CD4-positive, alpha-beta T cell treated with Interferon alpha-2 for 1 hour (primary cell): Measurements from ENCODE around the gene SNTB2.
A peak's percentile ranks its signal among the peaks of the same experiment; 100 is the strongest.

Experiments
- DNase-seq, 2 donors: peaks; one replicate each; pipeline ENCODE4 v3.0.0-alpha.2; 2020 to 2022

SNTB2 gene

DNA sequence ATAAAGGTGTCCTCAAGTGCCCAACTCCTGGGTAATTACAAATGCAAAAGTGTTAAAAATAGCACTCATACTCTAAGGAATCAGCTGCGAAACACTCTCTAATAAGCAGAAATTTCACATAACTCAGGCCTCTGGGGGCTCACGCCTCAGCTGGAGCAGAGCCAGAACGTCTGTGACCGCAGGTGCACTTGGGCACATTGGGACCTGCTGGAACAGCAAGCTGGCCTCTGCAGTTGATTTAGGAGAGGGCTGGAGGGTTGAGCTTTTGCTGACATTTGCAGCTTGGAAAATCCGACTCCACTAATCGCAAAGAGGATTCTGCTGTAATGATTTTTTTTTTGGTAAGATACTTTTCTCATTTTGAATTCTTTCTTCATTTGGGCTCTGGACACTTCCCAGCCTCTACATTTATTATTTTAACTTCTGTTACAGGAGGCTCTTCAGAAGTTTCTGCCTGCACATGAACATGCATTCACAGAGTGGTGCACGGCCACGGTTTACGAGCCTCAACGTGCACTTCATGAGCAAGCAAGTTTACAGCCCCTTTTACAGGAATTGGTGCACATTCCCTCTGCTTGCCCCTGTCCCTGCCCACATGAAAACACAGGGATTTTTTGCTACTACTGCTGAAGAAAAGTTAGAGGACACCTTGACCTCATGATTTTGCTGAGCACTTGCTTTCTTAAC is 4.1 kb upstream of the SNTB2 start:
- DNase-seq: no peak

GRCh38 chr16:69187446-69188235 is 677 bp downstream of the SNTB2 start:
- peak; percentile 8 to 51 for DNase-seq

DNA sequence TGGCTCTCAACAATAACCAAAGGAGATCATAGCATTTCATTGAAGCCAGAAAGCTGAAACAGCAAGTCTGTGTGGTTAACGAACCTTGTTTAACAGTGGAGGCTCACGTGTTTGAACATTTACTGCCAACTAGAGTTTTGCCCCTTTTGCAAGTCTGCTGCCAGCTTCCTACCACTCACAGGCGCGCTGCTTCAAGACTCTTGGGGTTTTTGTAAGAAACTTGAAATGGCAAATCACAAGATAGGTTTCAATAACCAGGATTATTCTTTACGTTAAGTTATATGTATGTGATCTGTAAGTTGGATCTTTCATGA is 1.2 kb downstream of the SNTB2 start:
- no peak for DNase-seq

DNA sequence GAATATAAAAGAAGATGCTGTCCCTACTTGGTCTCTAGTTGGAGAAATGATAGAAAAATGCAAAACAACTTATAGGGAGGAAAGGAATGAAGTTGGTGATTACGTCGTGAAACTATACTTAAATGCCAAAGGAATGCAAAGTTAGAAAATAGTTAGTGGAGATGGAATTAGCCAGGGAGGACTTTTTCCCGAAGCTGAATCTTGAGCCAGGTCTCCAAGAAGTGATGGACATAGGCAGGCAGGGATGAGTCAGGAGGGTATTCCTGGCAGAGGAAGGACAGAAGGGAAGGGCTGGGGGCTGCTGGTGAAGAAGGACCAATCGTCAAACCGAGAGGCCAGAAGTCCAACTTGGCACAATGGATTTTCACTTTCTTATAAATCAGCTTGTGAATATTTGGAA is 1.8 kb downstream of the SNTB2 start:
- DNase-seq: no peak

GRCh38 chr16:69190046-69190588 is 3.2 kb downstream of the SNTB2 start:
- no peak for DNase-seq

DNA sequence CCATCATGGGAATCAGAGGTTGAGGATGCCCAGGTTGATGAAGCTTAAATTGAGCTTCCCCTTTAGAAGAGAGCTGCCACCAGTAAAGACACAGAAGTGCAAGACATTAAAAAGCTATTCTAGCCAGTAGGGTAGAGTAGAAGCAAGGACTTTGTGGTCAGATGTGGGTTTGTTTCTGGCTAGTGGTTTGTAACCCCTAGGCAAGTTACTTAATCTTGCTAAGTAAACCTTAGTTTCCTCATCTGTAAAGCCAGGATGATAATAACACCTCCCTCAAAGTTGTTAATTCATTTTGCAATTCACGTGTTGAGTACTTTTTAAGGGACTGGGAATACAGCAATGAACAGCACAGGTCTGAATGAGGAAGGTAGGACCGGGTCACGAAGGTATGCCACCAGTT is 3.6 kb downstream of the SNTB2 start:
- DNase-seq: peak in 1 of 2 donors; percentile 17

- DNase-seq: no peak
These were observed 4.2 kb downstream of the SNTB2 start for GRCh38 chr16:69191136-69191535.

DNA sequence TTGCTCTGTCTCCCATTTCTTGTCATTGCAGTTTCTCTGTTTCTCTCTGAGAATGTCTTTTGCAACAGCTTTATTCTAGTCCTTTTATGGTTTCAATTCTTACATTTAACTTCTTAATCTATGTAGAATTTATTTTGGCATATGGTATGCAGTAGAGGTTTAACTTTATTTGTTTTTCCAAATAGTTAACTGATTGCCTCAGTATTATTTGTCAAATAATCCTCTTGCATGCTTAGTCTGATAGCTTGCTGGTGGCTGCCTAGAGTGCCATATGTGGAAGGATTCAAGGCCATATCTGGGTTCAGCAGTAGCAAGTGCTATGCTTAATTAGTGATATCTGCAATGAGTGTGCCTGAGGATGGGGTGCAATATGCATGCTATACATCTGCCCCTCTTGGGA is 6.9 kb downstream of the SNTB2 start:
- DNase-seq: no peak

- DNase-seq: no peak
These were observed 7.5 kb downstream of the SNTB2 start for GRCh38 chr16:69194488-69194887.

DNA sequence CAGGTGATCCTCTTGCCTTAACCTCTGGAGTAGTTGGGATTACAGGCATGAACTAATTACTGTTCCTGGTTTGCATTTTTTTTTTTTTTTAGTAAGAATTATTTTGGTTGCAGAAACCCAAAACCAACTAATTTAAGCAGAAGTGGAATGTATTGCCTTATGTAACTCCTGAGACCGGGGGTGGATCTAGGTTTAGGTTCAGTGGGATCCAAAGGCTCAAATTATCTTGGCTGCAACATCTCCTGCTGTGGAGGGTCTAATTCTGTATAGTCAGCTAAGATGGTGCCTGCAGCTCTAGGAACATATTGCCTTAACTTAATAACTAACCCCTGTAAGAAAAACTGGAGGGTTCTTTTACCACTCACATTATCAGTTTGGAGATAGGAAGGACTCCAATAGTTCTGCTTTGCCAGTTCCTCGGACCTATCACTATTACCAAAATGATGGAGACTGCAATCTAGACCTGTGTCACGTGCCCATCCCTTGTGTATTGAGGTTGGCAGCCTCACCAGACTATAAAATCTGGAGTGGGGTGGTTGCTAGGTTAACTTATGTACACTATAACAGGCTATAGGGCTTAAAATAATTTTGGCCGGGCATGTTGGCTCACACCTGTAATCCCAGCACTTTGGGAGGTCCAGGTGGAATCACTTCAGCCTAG is 8.5 kb downstream of the SNTB2 start:
- DNase-seq: no peak

GRCh38 chr16:69197573-69197972 is 10.6 kb downstream of the SNTB2 start:
- DNase-seq: no peak

DNA sequence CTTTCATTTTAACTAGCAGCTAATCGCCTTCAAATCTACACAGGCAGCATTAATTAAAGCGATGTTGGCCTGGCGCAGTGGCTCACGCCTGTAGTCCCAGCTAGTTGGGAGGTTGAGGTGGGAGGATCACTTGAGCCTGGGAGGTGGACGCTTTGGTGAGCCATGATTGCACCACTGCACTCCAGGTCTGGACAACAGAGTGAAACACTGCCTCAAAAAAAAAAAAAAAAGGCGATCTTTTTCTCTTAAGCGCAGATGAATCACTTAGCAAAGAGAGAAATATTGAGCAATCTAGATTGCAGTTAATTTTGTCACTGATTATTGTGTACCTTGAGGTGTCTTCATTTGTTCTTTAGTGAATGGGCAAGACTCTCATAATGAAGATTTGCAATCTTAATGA is 12.4 kb downstream of the SNTB2 start:
- no peak for DNase-seq

DNA sequence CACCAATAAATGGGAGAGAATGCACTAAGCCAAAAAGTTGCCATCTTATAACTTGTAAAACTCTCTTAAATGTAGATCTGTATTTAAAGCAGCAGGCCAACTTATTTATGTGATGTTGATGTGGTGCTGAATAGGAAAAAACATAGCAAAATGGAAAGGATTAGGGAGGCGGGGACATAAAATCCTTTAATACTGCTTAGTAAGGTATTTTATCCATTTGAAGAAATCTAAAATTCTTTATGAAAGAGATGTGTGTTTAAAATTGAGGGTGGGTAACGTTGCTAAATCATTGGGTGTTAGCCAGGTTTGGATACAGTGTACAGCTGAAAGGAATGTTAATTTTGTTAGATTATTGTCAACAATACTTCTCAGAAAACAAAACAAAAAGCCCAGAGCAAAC is 14.3 kb downstream of the SNTB2 start:
- no peak for DNase-seq

DNA sequence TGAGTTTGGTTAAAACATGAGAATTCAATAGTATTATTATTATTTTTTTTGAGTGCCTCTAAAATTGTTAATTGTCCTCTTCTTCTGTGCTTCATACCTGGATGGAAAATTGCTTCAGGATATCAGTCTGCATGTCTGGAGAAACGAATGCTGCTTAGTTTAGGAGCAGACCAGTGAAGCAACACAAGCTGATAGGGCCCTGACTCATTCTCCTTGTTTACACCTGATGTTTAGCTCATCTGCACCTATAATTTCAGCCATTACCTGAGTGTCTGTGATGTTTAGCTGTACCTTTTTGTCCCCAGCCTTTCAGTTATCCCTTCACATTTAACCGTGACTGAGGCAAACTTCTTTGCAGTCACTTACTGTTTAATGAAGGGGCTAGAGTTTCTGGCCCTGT is 14.8 kb downstream of the SNTB2 start:
- no peak for DNase-seq

- DNase-seq: no peak
These were observed 17.2 kb downstream of the SNTB2 start for GRCh38 chr16:69204172-69204571.

DNA sequence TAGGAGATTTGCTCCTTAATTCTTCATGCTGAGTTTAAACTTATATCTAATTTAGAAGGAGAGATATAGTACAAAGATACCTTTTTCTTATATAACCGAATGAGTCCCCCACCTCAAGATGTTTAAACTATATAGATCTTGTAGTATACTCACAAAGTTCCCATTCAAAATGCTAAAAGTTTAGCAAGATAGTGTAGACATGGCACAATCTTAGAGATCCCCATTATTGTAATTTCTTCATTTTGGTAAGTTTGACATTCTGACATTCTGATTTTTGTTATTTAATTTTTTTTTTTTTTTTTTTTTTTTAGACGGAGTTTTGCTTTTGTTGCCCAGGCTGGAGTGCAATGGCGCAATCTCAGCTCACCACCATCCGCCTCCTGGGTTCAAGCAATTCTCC is 22.8 kb downstream of the SNTB2 start:
- no peak for DNase-seq

GRCh38 chr16:69217433-69217832 is 30.5 kb downstream of the SNTB2 start:
- no peak for DNase-seq

DNA sequence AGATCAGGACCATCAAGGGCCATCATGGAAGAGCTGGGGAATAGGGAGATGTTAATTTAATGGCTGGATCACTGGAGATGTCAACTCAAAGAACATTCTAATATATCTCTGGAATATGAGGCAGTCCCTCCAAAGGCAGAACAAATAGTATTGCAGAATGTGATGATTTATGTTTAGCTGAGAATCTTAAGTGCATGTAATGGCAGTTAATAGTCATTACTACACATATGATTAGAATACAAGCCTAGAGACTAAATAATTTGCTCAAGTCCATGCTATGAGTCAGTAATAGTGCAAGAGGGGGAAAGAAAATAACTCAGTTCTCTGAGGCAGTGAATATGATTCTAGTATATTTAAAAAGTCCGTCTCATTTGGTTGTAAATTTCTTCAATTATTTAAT is 32.3 kb downstream of the SNTB2 start:
- DNase-seq: no peak

DNA sequence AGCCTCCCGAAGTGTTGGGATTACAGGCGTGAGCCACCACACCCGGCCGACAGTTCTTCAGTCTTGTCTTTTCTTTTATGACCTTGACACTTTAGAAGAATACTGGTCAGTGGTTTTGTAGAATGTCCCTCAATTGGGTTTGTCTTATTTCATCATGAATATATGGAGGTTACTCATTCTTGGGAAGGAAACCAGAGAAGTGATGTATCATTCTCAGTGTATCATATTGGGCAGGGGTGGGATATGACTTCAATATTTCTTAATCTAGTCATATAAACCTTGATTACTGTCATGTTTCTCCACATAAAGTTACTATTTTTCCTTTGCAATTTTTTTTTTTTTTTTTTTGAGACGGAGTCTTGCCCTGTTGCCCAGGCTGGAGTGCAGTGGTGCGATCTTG is 36.9 kb downstream of the SNTB2 start:
- DNase-seq: no peak

DNA sequence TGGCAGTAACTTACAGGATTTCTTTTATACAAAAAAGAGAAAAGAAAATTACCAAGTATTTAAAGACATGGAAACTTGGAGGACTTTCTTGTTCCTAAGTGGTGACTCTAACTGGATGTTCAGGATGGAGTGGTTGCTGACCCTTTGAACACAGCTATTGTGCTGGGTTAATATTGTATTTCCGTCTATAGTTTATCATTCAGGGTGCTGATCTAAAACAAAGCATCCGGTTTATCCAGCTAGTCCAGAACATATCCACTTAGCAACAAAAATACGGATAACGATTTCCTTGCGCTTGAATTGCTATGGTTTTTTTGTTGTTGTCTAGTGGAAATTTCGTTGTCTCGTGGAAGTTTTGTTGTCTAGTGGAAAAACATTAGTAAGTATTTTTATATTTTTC is 38.2 kb downstream of the SNTB2 start:
- DNase-seq: no peak

GRCh38 chr16:69233124-69233523 is 46.2 kb downstream of the SNTB2 start:
- DNase-seq: no peak

DNA sequence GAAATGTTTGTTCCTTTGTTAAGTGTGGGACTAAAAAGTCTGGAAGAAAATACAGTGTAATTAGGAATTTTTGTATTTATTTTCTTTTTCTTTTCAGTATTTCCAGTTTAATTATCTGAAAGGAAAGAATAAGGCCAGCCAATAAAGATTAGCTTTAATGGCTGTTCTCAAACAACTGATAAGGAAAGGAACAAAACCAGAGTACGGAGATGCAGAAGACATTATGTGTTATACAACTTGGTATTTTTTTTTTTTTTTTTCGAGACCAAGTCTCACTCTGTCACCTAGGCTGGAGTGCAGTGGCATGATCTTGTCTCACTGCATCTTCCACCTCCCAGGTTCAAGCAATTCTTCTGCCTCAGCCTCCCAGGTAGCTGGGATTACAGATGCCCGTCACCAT is 47.5 kb downstream of the SNTB2 start:
- no peak for DNase-seq

GRCh38 chr16:69236319-69236718 is 49.4 kb downstream of the SNTB2 start:
- DNase-seq: no peak

DNA sequence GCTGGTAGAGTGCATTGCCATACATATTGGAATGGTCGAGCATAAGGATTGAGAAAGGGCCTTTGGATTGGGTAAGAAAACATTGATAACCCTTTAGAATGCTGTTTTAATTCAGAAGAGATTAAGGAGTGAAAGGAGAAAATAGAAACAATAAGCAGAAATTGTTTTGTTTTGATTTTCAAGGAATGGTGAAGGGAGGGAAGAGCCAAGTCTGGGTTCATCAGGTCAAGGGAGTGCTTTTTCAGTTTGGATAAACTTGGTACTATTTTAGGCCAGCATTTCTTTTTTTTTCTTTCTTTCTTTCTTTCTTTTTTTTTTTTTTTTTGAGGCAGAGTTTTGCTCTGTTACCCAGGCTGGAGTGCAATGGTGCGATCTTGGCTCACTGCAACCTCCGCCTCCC is 50.3 kb downstream of the SNTB2 start:
- no peak for DNase-seq
